Liver (tissue), 9 donors: ENCODE data around the gene TRIM59. TPM values are rescaled to one million over a fixed set of nuclear protein-coding genes. Genes with fewer than 3 reads are reported as not detected.

Experiments
- DNase-seq: peaks from one replicate; pipeline ENCODE4 v3.0.0-alpha.2; 2017; ENCODE audit warnings: low spot score
- H3K27ac ChIP-seq, 2 donors: one replicate each; pipeline ENCODE4 v1.7.0; 2013; ENCODE audit warnings: inconsistent platforms in 2 of 2, low read length in 2 of 2, control low read depth in 1 of 2, low read depth in 1 of 2, mild to moderate bottlenecking in 1 of 2
- H3K27me3 ChIP-seq, 4 donors: one replicate each; pipeline versions ENCODE4 v1.6.1 to v1.7.0; 2013; ENCODE audit warnings: low read length in 3 of 4, inconsistent platforms in 1 of 4, mild to moderate bottlenecking in 1 of 4, moderate library complexity in 1 of 4; ENCODE audit not compliant: control insufficient read depth in 4 of 4, insufficient read depth in 4 of 4
- H3K36me3 ChIP-seq, 4 donors: one replicate each; pipeline versions ENCODE4 v1.6.1 to v1.7.0; 2013; ENCODE audit warnings: low read length in 3 of 4, mild to moderate bottlenecking in 3 of 4, low read depth in 1 of 4, moderate library complexity in 1 of 4; ENCODE audit not compliant: control insufficient read depth in 4 of 4, insufficient read depth in 3 of 4
- H3K4me1 ChIP-seq, 4 donors: one replicate each; pipeline versions ENCODE4 v1.6.1 to v1.7.0; 2013; ENCODE audit warnings: low read length in 3 of 4, mild to moderate bottlenecking in 3 of 4, moderate library complexity in 1 of 4; ENCODE audit not compliant: control insufficient read depth in 4 of 4, insufficient read depth in 4 of 4
- H3K4me3 ChIP-seq, 3 donors: one replicate each; pipeline versions ENCODE4 v1.6.1 to v1.7.0; 2013; ENCODE audit warnings: low read length in 3 of 3, control low read depth in 1 of 3, low read depth in 1 of 3, mild to moderate bottlenecking in 1 of 3
- H3K9ac ChIP-seq, 2 donors: one replicate each; pipeline ENCODE4 v1.7.0; 2013; ENCODE audit warnings: low read length in 2 of 2, mild to moderate bottlenecking in 2 of 2, moderate library complexity in 2 of 2, control low read depth in 1 of 2, low read depth in 1 of 2
- H3K9me3 ChIP-seq, 4 donors: one replicate each; pipeline versions ENCODE4 v1.6.1 to v1.7.0; 2013; ENCODE audit warnings: low read length in 3 of 4; ENCODE audit not compliant: control insufficient read depth in 4 of 4
- EGR1 ChIP-seq, 2 donors: IDR thresholded peaks; 2 replicates each; pipeline ENCODE4 v1.6.1; 2016 to 2018; ENCODE audit warnings: antibody characterized with exemption in 2 of 2, low read depth in 2 of 2
- FOXA2 ChIP-seq: IDR thresholded peaks from 2 replicates; pipeline ENCODE4 v1.6.1; 2016; ENCODE audit warnings: antibody characterized with exemption
- GABPA ChIP-seq, 2 donors: IDR thresholded peaks in 1 of 2; conservative IDR thresholded peaks in 1 of 2; 2 replicates each; pipeline ENCODE4 v1.6.1; 2016; ENCODE audit warnings: antibody characterized with exemption in 2 of 2, mild to moderate bottlenecking in 1 of 2, moderate library complexity in 1 of 2
- HNF4A ChIP-seq, 2 donors: conservative IDR thresholded peaks; 2 replicates each; pipeline ENCODE4 v1.6.1; 2016; ENCODE audit warnings: antibody characterized with exemption in 2 of 2, mild to moderate bottlenecking in 2 of 2
- HNF4G ChIP-seq: IDR thresholded peaks from 2 replicates; pipeline ENCODE4 v1.6.1; 2016; ENCODE audit warnings: antibody characterized with exemption
- JUND ChIP-seq, 2 donors: IDR thresholded peaks; 2 replicates each; pipeline ENCODE4 v1.6.1; 2016; ENCODE audit warnings: antibody characterized with exemption in 2 of 2
- RAD21 ChIP-seq, 2 donors: IDR thresholded peaks; 2 replicates each; pipeline ENCODE4 v1.6.1; 2016; ENCODE audit warnings: antibody characterized with exemption in 2 of 2, mild to moderate bottlenecking in 2 of 2
- SP1 ChIP-seq: IDR thresholded peaks from 2 replicates; pipeline ENCODE4 v1.6.1; 2018; ENCODE audit warnings: antibody characterized with exemption, mild to moderate bottlenecking
- YY1 ChIP-seq: IDR thresholded peaks from 2 replicates; pipeline ENCODE4 v1.6.1; 2016; ENCODE audit warnings: antibody characterized with exemption, mild to moderate bottlenecking
- WGBS: extraction: QIAGEN DNeasy Blood & Tissue Kit; methylation state at CpG from one replicate; pipeline ENCODE4 v1.1.7; 2013; 5-methylcytosine and 5-hydroxymethylcytosine counted together
- polyA plus RNA-seq, 2 donors: library from polyadenylated mRNA; stranded (reverse) in 1 of 2; unstranded in 1 of 2; fragments of 200-250 nt in 1 of 2; fragments of >200 nt in 1 of 2; fragmentation: Nextera tagmentation in 1 of 2; extraction: Ambion mirVana in 1 of 2; gene quantifications; one replicate each; pipeline versions ENCODE4 v1.2.1 to v1.2.3, GENCODE V29; 2013 to 2015
- total RNA-seq, 2 donors: library from RNA; depleted of rRNA; stranded (reverse); fragments of >200 nt; gene quantifications; one replicate each; pipeline ENCODE4 v1.2.3, GENCODE V29; 2014
- TF ChIP-seq, protein P1 (sequence below): IDR thresholded peaks from 2 replicates; pipeline ENCODE4 v1.6.1; 2016; ENCODE audit warnings: antibody characterized with exemption
- TF ChIP-seq, protein P2 (sequence below): IDR thresholded peaks from 2 replicates; pipeline ENCODE4 v1.6.1; 2016; ENCODE audit warnings: antibody characterized with exemption, mild to moderate bottlenecking
- TF ChIP-seq, protein P3 (sequence below): IDR thresholded peaks from 2 replicates; pipeline ENCODE4 v1.6.1; 2016; ENCODE audit warnings: antibody characterized with exemption
- TF ChIP-seq, protein P4 (sequence below): fragments of 150-350 bp; IDR thresholded peaks from 2 replicates; pipeline ENCODE4 v1.5.1; 2017; ENCODE audit warnings: improper control_type of control experiment, low read depth, low read length; ENCODE audit not compliant: missing input control
- donor health status: healthy.
- donor health status: healthy.
- donor health status: healthy.
- donor health status: healthy.
- donor health status: healthy.

TRIM59 gene
- total and polyA plus RNA-seq, 4 donors: 0.18 to 33.3 (median 0.87) TPM

DNA sequence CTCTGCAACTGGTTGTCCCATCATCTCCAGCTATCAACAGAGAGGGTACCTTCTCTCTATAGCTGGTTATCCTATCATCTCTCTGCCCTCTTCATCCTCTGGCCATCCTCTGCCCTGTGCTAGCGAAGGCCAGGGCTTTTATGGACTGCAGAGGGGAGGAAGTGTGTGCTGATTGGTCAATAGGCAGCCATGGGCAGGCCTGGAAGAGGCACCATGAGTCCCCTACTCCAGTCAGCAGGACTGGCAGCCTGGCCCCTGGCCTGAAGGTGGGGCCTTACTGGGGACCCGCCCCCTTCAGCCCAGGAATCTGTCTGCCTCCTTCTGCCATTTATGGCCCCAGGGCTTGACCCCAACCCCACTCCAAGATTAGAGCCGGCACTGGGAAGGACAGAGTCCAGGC is 10.4 kb upstream of the TRIM59 start:
- Histone ChIP-seq H3K27me3 (no peaks in the 10 kb centered on the region), H3K9ac (no peak overlapping the region), H3K4me1 (no peaks in the 10 kb centered on the region), H3K9me3 (no peaks in the 10 kb centered on the region), H3K4me3 (no peak overlapping the region), H3K36me3 (no peaks in the 10 kb centered on the region), H3K27ac (no peak overlapping the region)
- DNase-seq: no peak
- WGBS: 74% methylated on average over 3 of the region's 3 CpGs
- no peak for TF ChIP-seq FOXA2
- no peak for TF ChIP-seq HNF4A (conservative IDR thresholded peaks at IDR 0.05)
- TF ChIP-seq EGR1 (IDR thresholded peaks at IDR 0.05; ENCODE audit: low read depth in 2 of 2): no peak

DNA sequence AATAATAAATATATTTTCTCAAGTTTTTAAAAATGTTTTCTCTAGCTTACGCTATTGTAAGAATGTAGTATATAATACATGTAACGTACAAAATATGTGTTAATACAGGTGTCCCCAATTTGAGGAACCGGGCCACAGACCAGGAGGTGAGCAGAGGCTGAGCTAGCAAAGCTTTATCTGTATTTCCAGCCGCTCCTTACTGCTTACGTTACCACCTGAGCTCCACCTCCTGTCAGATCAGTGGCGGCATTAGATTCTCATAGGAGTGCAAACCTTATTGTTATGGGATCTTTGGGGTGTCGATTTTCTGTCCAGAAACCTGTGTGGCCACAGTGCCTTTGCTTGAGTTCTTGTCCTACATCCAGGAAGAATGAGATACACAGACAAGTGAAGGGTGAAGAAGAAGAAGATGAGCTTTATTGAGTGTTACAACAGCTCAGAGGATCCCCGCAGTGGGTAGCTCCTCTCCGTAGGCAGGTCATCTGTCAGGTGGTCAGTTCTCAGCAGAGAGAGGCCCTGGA is 9.9 kb upstream of the TRIM59 start:
- DNase-seq: no peak
- Histone ChIP-seq H3K36me3 (no peaks in the 10 kb centered on the region), H3K4me1 (no peaks in the 10 kb centered on the region), H3K4me3 (no peak overlapping the region), H3K9me3 (no peaks in the 10 kb centered on the region), H3K27ac (no peak overlapping the region), H3K9ac (no peak overlapping the region), H3K27me3 (no peaks in the 10 kb centered on the region)
- WGBS: 92% methylated on average over 9 of the region's 9 CpGs
- TF ChIP-seq GABPA (IDR thresholded peaks at IDR 0.05 in 1 of 2, conservative IDR thresholded peaks at IDR 0.05 in 1 of 2) (no peak), RAD21 (IDR thresholded peaks at IDR 0.05) (no peak), YY1 (no peak)
- TF ChIP-seq, protein P1, sequence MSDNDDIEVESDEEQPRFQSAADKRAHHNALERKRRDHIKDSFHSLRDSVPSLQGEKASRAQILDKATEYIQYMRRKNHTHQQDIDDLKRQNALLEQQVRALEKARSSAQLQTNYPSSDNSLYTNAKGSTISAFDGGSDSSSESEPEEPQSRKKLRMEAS: no peak
- TF ChIP-seq, protein P2, sequence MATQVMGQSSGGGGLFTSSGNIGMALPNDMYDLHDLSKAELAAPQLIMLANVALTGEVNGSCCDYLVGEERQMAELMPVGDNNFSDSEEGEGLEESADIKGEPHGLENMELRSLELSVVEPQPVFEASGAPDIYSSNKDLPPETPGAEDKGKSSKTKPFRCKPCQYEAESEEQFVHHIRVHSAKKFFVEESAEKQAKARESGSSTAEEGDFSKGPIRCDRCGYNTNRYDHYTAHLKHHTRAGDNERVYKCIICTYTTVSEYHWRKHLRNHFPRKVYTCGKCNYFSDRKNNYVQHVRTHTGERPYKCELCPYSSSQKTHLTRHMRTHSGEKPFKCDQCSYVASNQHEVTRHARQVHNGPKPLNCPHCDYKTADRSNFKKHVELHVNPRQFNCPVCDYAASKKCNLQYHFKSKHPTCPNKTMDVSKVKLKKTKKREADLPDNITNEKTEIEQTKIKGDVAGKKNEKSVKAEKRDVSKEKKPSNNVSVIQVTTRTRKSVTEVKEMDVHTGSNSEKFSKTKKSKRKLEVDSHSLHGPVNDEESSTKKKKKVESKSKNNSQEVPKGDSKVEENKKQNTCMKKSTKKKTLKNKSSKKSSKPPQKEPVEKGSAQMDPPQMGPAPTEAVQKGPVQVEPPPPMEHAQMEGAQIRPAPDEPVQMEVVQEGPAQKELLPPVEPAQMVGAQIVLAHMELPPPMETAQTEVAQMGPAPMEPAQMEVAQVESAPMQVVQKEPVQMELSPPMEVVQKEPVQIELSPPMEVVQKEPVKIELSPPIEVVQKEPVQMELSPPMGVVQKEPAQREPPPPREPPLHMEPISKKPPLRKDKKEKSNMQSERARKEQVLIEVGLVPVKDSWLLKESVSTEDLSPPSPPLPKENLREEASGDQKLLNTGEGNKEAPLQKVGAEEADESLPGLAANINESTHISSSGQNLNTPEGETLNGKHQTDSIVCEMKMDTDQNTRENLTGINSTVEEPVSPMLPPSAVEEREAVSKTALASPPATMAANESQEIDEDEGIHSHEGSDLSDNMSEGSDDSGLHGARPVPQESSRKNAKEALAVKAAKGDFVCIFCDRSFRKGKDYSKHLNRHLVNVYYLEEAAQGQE: no peak
- TF ChIP-seq, protein P3, sequence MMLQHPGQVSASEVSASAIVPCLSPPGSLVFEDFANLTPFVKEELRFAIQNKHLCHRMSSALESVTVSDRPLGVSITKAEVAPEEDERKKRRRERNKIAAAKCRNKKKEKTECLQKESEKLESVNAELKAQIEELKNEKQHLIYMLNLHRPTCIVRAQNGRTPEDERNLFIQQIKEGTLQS: no peak
- TF ChIP-seq, protein P4, sequence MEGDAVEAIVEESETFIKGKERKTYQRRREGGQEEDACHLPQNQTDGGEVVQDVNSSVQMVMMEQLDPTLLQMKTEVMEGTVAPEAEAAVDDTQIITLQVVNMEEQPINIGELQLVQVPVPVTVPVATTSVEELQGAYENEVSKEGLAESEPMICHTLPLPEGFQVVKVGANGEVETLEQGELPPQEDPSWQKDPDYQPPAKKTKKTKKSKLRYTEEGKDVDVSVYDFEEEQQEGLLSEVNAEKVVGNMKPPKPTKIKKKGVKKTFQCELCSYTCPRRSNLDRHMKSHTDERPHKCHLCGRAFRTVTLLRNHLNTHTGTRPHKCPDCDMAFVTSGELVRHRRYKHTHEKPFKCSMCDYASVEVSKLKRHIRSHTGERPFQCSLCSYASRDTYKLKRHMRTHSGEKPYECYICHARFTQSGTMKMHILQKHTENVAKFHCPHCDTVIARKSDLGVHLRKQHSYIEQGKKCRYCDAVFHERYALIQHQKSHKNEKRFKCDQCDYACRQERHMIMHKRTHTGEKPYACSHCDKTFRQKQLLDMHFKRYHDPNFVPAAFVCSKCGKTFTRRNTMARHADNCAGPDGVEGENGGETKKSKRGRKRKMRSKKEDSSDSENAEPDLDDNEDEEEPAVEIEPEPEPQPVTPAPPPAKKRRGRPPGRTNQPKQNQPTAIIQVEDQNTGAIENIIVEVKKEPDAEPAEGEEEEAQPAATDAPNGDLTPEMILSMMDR: no peak

DNA sequence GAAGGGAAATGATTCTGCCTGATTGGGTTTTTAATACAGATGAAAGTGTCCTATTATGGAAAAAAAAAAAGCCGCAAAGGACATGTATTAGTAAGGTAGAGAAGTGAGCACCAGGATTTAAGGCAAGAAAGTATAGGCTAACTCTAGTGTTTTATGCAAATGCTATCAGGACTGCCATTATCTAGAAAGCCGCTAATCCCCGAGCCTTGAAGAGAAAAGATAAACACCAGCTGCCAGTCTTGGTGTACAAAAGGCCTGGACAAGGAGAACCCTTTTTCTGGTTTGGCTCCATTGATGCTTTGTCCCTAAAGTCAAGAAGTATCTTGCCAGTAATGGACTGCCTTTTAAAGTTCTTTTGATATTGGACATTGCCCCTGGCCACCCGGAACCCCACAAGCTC is 8.6 kb upstream of the TRIM59 start:
- Histone ChIP-seq H3K4me3 (no peak overlapping the region), H3K9me3 (no peaks in the 10 kb centered on the region), H3K4me1 (no peaks in the 10 kb centered on the region), H3K27me3 (no peaks in the 10 kb centered on the region), H3K36me3 (no peaks in the 10 kb centered on the region), H3K27ac (no peak overlapping the region), H3K9ac (no peak overlapping the region)
- TF ChIP-seq EGR1 (IDR thresholded peaks at IDR 0.05; ENCODE audit: low read depth in 2 of 2) (no peak), GABPA (IDR thresholded peaks at IDR 0.05 in 1 of 2, conservative IDR thresholded peaks at IDR 0.05 in 1 of 2) (no peak), HNF4G (no peak), YY1 (no peak), SP1 (no peak), JUND (IDR thresholded peaks at IDR 0.05) (no peak), HNF4A (conservative IDR thresholded peaks at IDR 0.05) (no peak)
- TF ChIP-seq, protein P3: no peak
- 69% methylated on average over 4 of the region's 4 CpGs for WGBS
- DNase-seq: no peak
